GM23338 (cell line): ENCODE data around the gene KIF9.

Source experiments
- CTCF ChIP-seq, 2 experiments: fragments of 200-600 bp in 1 of 2; sonication (generic) in 1 of 2; conservative IDR thresholded peaks; 2 replicates each; pipeline versions ENCODE4 v1.5.1 to v1.6.1; 2016 to 2017; ENCODE audit warnings: antibody characterized with exemption in 2 of 2, low read depth in 2 of 2, mild to moderate bottlenecking in 2 of 2, moderate library complexity in 1 of 2
- ETS1 ChIP-seq: IDR thresholded peaks from 2 replicates; pipeline ENCODE4 v1.6.1; 2016; ENCODE audit warnings: antibody characterized with exemption
- EZH2 ChIP-seq: fragments of 200-600 bp; sonication (generic); IDR thresholded peaks from one replicate; pipeline ENCODE4 v1.8.0; 2017; ENCODE audit warnings: antibody characterized with exemption, mild to moderate bottlenecking, low read depth; ENCODE audit not compliant: unreplicated experiment
- EZH2phosphoT487 ChIP-seq: fragments of 200-600 bp; sonication (generic); IDR thresholded peaks from one replicate; pipeline ENCODE4 v1.8.1; 2018; ENCODE audit warnings: antibody characterized with exemption; ENCODE audit not compliant: unreplicated experiment
- JUNB ChIP-seq: IDR thresholded peaks from one replicate; pipeline ENCODE4 v1.6.1; 2016; ENCODE audit warnings: antibody characterized with exemption; ENCODE audit not compliant: unreplicated experiment
- POLR2AphosphoS5 ChIP-seq: IDR thresholded peaks from 2 replicates; pipeline ENCODE4 v1.6.1; 2016; ENCODE audit warnings: antibody characterized with exemption, low read depth
- REST ChIP-seq: IDR thresholded peaks from one replicate; pipeline ENCODE4 v1.6.1; 2018; ENCODE audit warnings: antibody characterized with exemption; ENCODE audit not compliant: unreplicated experiment
- STAT1 ChIP-seq: IDR thresholded peaks from one replicate; pipeline ENCODE4 v1.6.1; 2016; ENCODE audit warnings: antibody characterized with exemption; ENCODE audit not compliant: unreplicated experiment
- ZNF114 ChIP-seq: fragments of 250-450 bp; sonication (Bioruptor Pico); IDR thresholded peaks from 2 replicates; pipeline ENCODE4 v1.5.0; 2020; ENCODE audit warnings: mild to moderate bottlenecking, moderate library complexity
- TF ChIP-seq, protein P1 (sequence below): fragments of 250-450 bp; sonication (Bioruptor Pico); IDR thresholded peaks from 2 replicates; pipeline ENCODE4 v1.5.0; 2020; ENCODE audit warnings: mild to moderate bottlenecking, moderate library complexity

DNA sequence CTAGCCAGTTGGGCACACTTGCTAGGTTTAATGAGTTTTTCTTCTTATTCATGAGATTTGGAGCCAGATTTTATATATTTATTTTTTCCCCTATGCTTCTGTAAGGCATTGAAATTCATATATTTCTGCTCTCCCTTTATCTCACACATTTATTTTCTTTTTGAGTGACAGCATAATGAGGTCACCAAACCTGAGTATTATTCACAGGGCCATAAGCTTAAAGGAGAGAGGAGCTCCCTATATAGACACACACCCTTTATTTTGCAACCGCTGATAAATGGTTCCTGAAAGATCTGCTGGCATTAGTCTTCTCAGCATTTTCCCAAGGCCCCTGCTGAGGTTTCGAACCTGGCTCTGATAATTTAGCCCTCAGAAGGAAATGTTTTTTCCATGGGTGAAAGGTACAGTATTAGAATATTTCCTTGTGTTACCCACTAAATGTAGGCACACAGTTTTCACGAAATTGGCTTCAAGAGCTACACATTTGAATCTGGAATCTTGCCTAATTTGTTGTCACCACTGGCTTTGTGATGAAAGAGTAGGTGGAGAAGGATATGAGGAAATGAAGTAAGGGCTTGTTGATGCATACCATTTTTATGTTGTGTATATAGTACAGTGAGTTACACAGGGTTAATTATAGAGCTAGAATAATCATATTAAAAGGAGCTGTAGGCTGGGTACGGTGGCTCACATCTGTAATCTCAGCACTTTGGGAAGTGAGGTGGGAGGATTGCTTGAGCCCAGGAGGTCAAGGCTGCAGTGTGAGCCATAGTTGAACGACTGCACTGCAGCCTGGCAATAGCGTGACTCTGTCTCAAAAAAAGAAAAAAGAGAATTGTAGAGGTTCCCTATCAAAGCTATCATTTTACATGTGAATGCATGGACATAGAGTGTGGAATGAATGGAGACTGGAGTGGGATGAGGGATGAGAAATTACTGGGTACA, 6.6 kb upstream of the KIF9 start:
- TF ChIP-seq ETS1 (no peak), CTCF (conservative IDR thresholded peaks at IDR 0.05; ENCODE audit: low read depth in 2 of 2) (no peak), EZH2phosphoT487 (no peak), EZH2 (no peak), POLR2AphosphoS5 (no peak), STAT1 (no peak), REST (no peak), JUNB (no peak), ZNF114 (CRISPR knock-in tag) (no peak)
- TF ChIP-seq, protein P1, sequence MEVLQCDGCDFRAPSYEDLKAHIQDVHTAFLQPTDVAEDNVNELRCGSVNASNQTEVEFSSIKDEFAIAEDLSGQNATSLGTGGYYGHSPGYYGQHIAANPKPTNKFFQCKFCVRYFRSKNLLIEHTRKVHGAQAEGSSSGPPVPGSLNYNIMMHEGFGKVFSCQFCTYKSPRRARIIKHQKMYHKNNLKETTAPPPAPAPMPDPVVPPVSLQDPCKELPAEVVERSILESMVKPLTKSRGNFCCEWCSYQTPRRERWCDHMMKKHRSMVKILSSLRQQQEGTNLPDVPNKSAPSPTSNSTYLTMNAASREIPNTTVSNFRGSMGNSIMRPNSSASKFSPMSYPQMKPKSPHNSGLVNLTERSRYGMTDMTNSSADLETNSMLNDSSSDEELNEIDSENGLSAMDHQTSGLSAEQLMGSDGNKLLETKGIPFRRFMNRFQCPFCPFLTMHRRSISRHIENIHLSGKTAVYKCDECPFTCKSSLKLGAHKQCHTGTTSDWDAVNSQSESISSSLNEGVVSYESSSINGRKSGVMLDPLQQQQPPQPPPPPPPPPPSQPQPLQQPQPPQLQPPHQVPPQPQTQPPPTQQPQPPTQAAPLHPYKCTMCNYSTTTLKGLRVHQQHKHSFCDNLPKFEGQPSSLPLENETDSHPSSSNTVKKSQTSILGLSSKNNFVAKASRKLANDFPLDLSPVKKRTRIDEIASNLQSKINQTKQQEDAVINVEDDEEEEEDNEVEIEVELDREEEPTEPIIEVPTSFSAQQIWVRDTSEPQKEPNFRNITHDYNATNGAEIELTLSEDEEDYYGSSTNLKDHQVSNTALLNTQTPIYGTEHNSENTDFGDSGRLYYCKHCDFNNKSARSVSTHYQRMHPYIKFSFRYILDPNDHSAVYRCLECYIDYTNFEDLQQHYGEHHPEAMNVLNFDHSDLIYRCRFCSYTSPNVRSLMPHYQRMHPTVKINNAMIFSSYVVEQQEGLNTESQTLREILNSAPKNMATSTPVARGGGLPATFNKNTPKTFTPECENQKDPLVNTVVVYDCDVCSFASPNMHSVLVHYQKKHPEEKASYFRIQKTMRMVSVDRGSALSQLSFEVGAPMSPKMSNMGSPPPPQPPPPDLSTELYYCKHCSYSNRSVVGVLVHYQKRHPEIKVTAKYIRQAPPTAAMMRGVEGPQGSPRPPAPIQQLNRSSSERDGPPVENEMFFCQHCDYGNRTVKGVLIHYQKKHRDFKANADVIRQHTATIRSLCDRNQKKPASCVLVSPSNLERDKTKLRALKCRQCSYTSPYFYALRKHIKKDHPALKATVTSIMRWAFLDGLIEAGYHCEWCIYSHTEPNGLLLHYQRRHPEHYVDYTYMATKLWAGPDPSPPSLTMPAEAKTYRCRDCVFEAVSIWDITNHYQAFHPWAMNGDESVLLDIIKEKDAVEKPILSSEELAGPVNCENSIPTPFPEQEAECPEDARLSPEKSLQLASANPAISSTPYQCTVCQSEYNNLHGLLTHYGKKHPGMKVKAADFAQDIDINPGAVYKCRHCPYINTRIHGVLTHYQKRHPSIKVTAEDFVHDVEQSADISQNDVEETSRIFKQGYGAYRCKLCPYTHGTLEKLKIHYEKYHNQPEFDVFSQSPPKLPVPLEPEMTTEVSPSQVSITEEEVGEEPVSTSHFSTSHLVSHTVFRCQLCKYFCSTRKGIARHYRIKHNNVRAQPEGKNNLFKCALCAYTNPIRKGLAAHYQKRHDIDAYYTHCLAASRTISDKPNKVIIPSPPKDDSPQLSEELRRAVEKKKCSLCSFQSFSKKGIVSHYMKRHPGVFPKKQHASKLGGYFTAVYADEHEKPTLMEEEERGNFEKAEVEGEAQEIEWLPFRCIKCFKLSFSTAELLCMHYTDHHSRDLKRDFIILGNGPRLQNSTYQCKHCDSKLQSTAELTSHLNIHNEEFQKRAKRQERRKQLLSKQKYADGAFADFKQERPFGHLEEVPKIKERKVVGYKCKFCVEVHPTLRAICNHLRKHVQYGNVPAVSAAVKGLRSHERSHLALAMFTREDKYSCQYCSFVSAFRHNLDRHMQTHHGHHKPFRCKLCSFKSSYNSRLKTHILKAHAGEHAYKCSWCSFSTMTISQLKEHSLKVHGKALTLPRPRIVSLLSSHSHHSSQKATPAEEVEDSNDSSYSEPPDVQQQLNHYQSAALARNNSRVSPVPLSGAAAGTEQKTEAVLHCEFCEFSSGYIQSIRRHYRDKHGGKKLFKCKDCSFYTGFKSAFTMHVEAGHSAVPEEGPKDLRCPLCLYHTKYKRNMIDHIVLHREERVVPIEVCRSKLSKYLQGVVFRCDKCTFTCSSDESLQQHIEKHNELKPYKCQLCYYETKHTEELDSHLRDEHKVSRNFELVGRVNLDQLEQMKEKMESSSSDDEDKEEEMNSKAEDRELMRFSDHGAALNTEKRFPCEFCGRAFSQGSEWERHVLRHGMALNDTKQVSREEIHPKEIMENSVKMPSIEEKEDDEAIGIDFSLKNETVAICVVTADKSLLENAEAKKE (CRISPR knock-in tag): no peak
